Measurements from ENCODE around the gene COL24A1.

GRCh38 chr1:86154571-86155050 lies 2.0 kb downstream of the COL24A1 start:
- TF ChIP-seq CTCF (IDR thresholded peaks at IDR 0.05) (no peak), POLR2AphosphoS5 (IDR thresholded peaks at IDR 0.05; ENCODE audit: low read depth, low read length) (no peak), REST (IDR thresholded peaks at IDR 0.05; ENCODE audit: insufficient read depth in 1 of 2, low read depth in 2 of 2, low read length in 1 of 2) (no peak), SIN3A (IDR thresholded peaks at IDR 0.05; ENCODE audit: borderline replicate concordance, insufficient read depth, low read depth, low read length) (no peak)

Measured in Panc1 (cell line).